HT1080 (cell line): ENCODE measurements around the gene STON1. TPM values are rescaled to one million over a fixed set of nuclear protein-coding genes. Genes with fewer than 3 reads are reported as not detected.
A peak's percentile ranks its signal among the peaks of the same experiment; 100 is the strongest.
"Not testable (repeated sequence)": the region's sequence is repeated elsewhere in the genome, so short reads cannot be mapped to it uniquely, and the experiment has no call there.

Experiments
- DNase-seq: peaks from one replicate; pipeline ENCODE4 v3.0.0-alpha.2; 2015; ENCODE audit warnings: low read depth
- small RNA-seq: library from RNA; depleted of rRNA; stranded (forward); fragments of <200 nt; gene quantifications from one replicate; pipeline ENCODE3, GENCODE V24; 2014
- total RNA-seq: library from RNA; depleted of rRNA; stranded (reverse); fragments of >200 nt; shearing (Covaris generic); gene quantifications from 2 replicates; pipeline ENCODE4 v1.2.3, GENCODE V29; 2014; rRNA removed

STON1 gene
- total RNA-seq, 1 experiment from 2014 or later = 0.79 TPM

DNA sequence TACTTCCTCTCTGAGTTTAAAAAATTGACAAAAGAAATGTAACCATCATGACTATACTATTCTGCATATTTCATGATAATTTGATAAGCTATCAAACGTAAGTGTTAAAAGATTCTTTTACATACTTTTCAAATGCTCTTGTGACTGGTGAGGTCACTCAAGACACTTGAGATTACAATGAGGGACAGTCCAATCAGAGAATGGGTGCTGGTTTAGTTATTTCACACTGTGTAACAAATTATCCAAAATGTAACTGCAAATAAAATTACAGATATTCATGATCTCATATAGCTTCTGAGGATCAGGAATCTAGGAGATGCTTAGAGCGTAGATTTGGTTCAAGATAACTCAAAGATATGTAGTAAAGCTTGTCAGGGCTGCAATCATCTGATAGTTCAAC is 83.3 kb downstream of the STON1 start:
- DNase-seq = no peak

DNA sequence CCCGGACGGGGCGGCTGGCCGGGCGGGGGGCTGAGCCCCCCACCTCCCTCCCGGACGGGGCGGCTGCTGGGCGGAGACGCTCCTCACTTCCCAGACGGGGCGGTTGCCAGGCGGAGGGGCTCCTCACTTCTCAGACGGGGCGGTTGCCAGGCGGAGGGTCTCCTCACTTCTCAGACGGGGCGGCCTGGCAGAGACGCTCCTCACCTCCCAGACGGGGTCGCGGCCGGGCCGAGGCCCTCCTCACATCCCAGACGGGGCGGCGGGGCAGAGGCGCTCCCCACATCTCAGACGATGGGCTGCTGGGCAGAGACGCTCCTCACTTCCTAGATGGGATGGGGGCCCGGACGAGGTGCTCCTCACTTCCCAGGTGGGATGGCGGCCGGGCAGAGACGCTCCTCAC is 84.6 kb downstream of the STON1 start:
- not testable (repeated sequence) for DNase-seq

DNA sequence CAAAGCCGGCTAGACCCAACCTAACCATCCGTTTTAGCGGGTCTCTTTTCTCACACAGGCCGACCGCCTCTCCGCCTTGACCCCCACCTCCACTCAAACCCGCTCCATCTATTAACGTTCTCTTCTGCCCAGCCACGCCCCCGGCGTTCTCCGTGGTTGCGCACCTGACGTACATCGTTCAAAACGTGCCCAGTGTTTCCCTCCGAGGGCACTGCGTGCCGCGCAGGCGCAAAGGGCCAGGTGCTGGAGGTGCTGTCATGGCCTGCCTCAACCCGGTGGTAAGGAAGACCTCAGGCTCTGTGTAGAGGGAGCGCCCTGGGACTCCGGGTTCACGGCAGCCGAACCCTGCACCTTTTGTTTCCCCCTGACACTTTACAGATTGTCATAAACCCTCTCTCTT is 87.7 kb downstream of the STON1 start, which contains the start of gene GTF2A1L:
TSS of gene GTF2A1L (plus strand) at position 239 of the 400 bp plus-strand sequence. CDS start at position 258, 19 bp downstream.
- no peak for DNase-seq

DNA sequence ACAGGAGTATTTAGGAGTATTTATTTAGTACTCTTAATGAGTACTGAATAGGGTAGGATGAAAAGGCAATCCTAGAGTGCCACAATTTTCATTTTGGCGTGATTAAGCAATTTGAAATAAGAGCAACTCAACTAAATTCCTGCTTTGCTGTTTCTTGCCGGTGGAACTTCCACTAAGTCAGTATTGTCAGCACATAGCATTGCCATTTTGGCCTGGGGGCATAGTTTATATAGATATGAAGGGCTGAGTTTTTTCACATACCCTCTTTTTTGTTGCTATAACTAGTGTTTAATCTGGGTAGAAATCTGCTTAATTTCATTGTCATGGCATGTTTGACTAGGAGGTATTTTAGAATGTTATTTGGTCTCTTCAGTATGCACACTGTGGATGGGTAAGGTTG is 89.6 kb downstream of the STON1 start:
- DNase-seq = no peak

DNA sequence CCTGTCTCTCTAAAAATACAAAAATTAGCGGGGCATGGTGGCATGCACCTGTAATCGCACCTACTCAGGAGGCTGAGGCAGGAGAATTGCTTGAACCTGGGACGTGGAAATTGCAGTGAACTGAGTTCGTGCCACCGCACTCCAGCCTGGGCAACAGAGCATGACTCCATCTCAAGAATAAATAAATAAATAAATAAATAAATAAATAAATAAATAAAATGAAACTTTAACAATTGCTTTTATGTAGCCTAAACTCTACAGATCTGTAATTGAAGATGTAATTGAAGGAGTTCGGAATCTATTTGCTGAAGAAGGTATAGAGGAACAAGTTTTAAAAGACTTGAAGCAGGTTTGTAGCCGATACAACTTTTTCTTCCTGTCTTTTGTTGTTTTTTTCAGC is 90.7 kb downstream of the STON1 start:
- no peak for DNase-seq

DNA sequence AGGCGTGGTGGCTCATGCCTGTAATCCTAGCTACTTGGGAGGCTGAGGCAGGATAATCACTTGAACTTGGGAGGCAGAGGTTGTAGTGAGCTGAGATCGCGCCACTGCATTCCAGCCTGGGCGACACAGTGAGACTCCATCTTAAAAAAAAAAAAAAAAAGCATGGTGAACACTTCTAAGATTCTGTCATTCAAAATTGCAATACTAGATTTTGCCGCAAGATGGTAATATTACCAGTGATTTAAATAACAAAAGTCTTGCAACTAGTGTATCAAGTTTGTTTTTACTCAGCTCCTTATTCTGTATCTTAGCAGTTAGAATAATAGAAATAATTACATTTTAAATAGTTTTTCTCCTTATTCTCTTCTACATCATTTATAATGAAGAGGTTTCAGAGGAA is 92.7 kb downstream of the STON1 start:
- DNase-seq = peak; percentile 54

DNA sequence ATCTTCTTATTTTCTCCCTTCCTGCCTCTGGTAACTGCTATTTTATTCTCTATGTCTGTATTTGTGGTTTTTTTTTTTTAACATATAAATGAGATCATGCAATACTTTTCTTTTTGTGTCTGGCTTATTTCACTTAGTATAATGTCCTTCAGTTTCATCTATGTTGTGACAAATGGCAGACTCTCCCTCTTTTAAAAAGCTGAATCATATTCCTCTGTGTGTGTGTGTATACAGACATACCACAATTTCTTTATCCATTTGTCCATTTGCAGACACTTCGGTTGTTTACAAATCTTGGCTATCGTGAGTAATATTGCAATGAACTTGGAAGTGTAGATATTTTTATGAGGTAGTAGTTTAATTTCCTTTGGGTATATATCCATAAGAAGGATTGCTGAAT is 94.7 kb downstream of the STON1 start:
- DNase-seq = no peak

DNA sequence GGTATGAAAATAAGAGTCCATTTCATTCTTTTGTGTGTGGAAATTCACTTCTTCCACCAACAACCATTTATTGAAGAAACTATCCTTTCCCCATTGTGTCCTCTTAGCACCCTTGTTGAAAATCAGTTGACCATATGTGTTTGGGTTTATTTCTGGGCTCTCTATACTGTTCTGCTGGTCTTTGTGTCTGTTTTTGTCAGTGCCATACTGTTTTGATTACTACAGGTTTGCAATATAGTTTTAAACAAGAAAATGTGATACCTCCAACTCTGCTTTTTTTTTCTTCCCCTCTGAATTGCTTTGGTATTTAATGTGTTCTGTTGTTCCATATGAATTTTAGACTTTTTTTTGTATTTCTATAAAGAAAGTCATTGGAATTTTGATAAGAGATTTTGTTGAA is 96.1 kb downstream of the STON1 start:
- DNase-seq = no peak

DNA sequence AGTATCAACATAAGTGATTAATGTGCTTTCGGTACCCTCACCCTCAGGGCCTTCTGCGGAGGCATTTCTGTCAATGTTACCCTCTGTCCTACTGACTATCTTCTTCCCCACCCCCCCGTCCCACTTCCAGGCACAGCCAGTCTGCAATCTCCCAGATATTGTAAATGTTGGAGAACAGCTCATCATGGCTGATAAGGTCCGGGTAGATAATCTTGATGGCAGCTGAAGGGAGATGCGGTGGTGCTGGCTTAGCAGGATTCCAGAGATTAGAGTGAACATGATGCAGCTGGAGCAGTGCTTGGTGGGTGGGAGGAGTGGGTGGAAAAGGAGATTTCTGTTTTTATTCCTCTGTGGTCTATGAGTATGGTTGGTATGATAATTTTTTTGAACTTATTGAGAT is 103.2 kb downstream of the STON1 start:
- DNase-seq = no peak

DNA sequence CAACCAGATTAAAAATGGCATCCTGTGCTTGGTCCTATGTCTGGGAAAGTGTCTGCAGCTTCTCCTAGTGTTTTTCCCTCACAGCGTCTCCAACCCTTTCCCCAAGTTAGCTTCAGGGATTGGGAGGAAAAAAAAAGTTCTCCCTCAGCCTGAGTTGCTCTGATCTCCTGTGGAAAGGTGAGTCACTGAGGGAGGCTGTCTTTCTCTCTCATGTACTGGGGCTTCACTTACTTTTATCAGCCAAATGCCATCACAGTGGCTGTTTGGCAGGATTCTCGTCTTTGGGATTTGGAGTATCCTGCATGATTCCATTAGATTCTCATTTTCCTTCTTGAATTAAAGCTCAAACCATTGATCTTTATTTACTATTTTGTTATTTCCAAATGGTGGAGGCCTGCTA is 105.8 kb downstream of the STON1 start:
- DNase-seq = no peak

DNA sequence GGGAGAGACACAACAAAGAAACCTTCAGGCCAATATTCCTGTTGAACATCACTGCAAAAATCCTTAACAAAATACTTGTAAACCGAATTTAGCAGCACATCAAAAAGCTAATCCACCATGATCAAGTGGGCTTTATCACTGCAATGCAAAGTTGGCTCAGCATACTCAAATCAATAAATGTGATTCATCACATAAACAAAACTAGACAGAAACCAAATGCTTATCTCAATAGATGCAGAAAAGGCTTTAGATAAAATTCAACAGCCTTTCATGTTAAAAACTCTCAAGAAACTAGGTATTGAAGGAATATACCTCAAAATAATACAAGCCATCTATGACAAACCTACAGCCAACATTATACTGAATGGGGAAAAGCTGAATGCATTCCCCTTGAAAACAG is 108.3 kb downstream of the STON1 start:
- no peak for DNase-seq

Small RNAs within 50 kb of the gene (small RNA-seq; reads per million reads assigned to genes)
- not detected for gene RNU6-282P
- gene TPT1P11 = not detected

Other genes starting within 250 kb of the STON1 start
- 28.4 and 29.3 TPM in 2 replicates for gene FOXN2, start 215.5 kb upstream of the STON1 start, total RNA-seq
- gene PPP1R21, start 89.4 kb upstream of the STON1 start, total RNA-seq = 10.3 and 15.2 TPM in 2 replicates
- not detected in 2 replicates for gene GTF2A1L, start 87.7 kb downstream of the STON1 start, total RNA-seq
- gene LHCGR, start 225.6 kb downstream of the STON1 start, total RNA-seq = not detected in 2 replicates